ENCODE measurements around the gene KLF8. TPM values are rescaled to one million over a fixed set of nuclear protein-coding genes. Genes with fewer than 3 reads are reported as not detected.
A peak's percentile ranks its signal among the peaks of the same experiment; 100 is the strongest.
"Not testable (repeated sequence)": the region's sequence is repeated elsewhere in the genome, so short reads cannot be mapped to it uniquely, and the experiment has no call there.

Gene KLF8
- total RNA-seq (1 to 10 TPM; 2.5 to 5.0 (median 3.6) TPM), polyA plus RNA-seq (1 to 10 TPM in 2 of 3 donors, under 1 TPM in 1; 0.99 to 4.3 (median 1.8) TPM)
- long read RNA-seq, donor 1, result 0 reads
- long read RNA-seq, donor 2, partial matches to known transcripts, result 1 of 3 reads
- long read RNA-seq, donor 2, other reads (novel, unspliced or antisense), result 2 of 3 reads

GRCh38 chrX:56232221-56233082 is at the start of gene KLF8:
Gene KLF8 (plus strand): TSS chrX:56232356. CDS start chrX:56233335, 979 bp downstream.
- ATAC-seq (peak; percentile 71 to 86 (median 78)), DNase-seq (peak; percentile 33 to 70)
- Histone ChIP-seq H3K36me3 (ENCODE audit: insufficient read depth in 1 of 2, low read depth in 1 of 2) (no peaks in the 10 kb centered on the region), H3K4me3 (peak within 1 kb of the TSS; percentile 71), H3K4me1 (no peaks in the 10 kb centered on the region), H3K27me3 (ENCODE audit: insufficient read depth in 3 of 3, low read length in 2 of 3) (peaks cover 0 to 17% (median 0%) of the 10 kb centered on the region in 3 donors), H3K9me3 (no peaks in the 10 kb centered on the region), H3K27ac (peak within 1 kb of the TSS; percentile 68)
- intact Hi-C loops (cut with DNase I), result no loop called here
- WGBS, 3 donors, result 0 to 31% (median 0%) methylated on average over 25 to 38 of the region's 38 CpGs
- TF ChIP-seq CTCF (IDR thresholded peaks at IDR 0.05), result no peak

DNA sequence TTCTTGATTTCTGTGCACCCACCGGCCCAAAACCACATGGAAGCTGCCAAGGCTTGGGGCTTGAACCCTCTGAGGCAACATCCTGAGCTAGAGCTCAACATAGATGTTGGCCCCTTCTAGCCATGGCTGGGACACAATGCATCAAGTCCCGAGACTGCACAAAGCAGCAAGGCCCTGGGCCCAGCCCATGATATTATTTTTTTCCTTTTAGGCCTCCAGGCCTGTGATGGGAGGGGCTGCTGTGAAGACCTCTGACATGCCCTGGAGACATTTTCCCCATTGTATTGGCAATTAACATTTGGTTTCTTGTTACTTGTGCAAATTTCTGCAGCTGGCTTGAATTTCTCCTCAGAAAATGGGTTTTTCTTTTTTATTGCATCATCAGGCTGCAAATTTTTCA is 25.2 kb upstream of the KLF8 start:
- H3K27ac ChIP-seq; intact Hi-C loops (cut with DNase I); H3K4me3 ChIP-seq; H3K27me3 ChIP-seq (ENCODE audit: insufficient read depth in 3 of 3, low read length in 2 of 3); DNase-seq; H3K36me3 ChIP-seq (ENCODE audit: insufficient read depth in 1 of 2, low read depth in 1 of 2); H3K9me3 ChIP-seq; ATAC-seq; H3K4me1 ChIP-seq: not testable (repeated sequence)
- WGBS, 3 donors, result 63 to 77% (median 73%) methylated on average over 2 of the region's 2 CpGs

GRCh38 chrX:56211701-56212100 is 20.5 kb upstream of the KLF8 start:
- Histone ChIP-seq H3K27me3 (ENCODE audit: insufficient read depth in 3 of 3, low read length in 2 of 3) (peaks cover 0 to 12% (median 0%) of the 10 kb centered on the region in 3 donors), H3K4me1 (no peaks in the 10 kb centered on the region), H3K4me3 (no peak overlapping the region), H3K9me3 (peaks cover under 1% of the 10 kb centered on the region), H3K27ac (no peak overlapping the region), H3K36me3 (ENCODE audit: insufficient read depth in 1 of 2, low read depth in 1 of 2) (no peaks in the 10 kb centered on the region)
- ATAC-seq, result no peak
- WGBS, 3 donors, result 82 to 97% (median 88%) methylated on average over 3 of the region's 3 CpGs
- TF ChIP-seq CTCF (IDR thresholded peaks at IDR 0.05), result no peak
- no peak for DNase-seq
- intact Hi-C loops (cut with DNase I), result no loop called here

DNA sequence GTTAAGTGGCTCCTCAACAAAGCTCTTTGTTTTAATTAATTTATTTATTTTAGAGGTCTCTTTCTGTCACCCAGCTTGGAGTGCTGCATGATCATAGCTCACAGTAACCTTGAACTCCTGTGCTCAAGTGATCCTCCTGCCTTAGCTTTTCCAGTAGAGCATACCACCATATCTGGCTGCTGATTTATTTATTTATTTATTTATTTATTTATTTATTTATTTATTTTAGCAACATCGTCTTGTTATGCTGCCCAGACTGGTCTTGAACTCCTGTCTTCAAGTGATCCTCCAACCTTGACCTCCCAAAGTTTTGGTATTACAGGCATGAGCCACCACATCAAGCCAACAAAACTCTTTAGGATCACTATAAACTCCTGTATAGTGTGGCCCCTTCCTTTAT is 15.8 kb upstream of the KLF8 start:
- H3K36me3 ChIP-seq (ENCODE audit: insufficient read depth in 1 of 2, low read depth in 1 of 2), result no peaks in the 10 kb centered on the region
- WGBS, 3 donors, result 73 to 100% (median 93%) methylated on average over 1 of the region's 1 CpG
- no peak overlapping the region for H3K4me3 ChIP-seq
- H3K4me1 ChIP-seq, result no peaks in the 10 kb centered on the region
- intact Hi-C loops (cut with DNase I), result no loop called here
- no peak overlapping the region for H3K27ac ChIP-seq
- H3K27me3 ChIP-seq (ENCODE audit: insufficient read depth in 3 of 3, low read length in 2 of 3), result peaks cover 0 to 14% (median 0%) of the 10 kb centered on the region in 3 donors
- no peaks in the 10 kb centered on the region for H3K9me3 ChIP-seq
- no peak for ATAC-seq
- no peak for DNase-seq
- TF ChIP-seq CTCF (IDR thresholded peaks at IDR 0.05), result no peak

- peaks cover 0 to 7% (median 0%) of the 10 kb centered on the region in 3 donors for H3K27me3 ChIP-seq (ENCODE audit: insufficient read depth in 3 of 3, low read length in 2 of 3)
- DNase-seq (no peak), ATAC-seq (no peak)
- no peaks in the 10 kb centered on the region for H3K36me3 ChIP-seq (ENCODE audit: insufficient read depth in 1 of 2, low read depth in 1 of 2)
- intact Hi-C loops (cut with DNase I), result no loop called here
- no peaks in the 10 kb centered on the region for H3K4me1 ChIP-seq
- no peak overlapping the region for H3K4me3 ChIP-seq
- peak; percentile 17 for TF ChIP-seq CTCF (IDR thresholded peaks at IDR 0.05)
- 23 to 42% (median 32%) methylated on average over 4 of the region's 4 CpGs for WGBS, 3 donors
- H3K27ac ChIP-seq, result no peak overlapping the region
- no peaks in the 10 kb centered on the region for H3K9me3 ChIP-seq
These were observed 12.5 kb upstream of the KLF8 start for GRCh38 chrX:56219700-56220099.

Measured in psoas muscle (tissue), 8 donors.